HG03103 (cell line): ENCODE results near the gene VSIG8.

Experiments
- ATAC-seq: cut with Tn5 transposase; IDR thresholded peaks from one replicate; pipeline ENCODE4 v1.9.1; 2021; ENCODE audit warnings: low read depth; ENCODE audit not compliant: unreplicated experiment

The VSIG8 gene

GRCh38 chr1:159831412-159832141 is 30.9 kb downstream of the VSIG8 start:
- no peak for ATAC-seq

DNA sequence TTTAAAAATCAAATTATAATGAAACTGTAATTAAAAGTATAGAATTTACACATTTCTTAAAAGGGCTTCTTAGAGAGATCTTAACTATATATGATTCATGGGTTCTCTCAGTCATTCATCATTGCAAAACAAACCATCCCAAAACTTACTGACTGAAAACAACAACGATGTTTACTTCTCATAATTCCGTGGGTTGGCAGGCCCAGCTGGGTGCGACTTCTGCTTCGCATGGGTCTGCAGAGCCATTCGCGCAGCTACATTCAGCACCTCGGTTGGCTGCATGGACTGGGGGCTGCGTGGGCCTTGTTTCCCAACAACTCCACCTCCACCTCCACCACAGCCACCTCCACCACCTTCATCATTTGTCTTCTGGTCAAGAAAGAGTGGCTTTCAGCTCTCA is 31.7 kb downstream of the VSIG8 start:
- no peak for ATAC-seq

- ATAC-seq: no peak
Observed at GRCh38 chr1:159829822-159830465, 32.5 kb downstream of the VSIG8 start.

DNA sequence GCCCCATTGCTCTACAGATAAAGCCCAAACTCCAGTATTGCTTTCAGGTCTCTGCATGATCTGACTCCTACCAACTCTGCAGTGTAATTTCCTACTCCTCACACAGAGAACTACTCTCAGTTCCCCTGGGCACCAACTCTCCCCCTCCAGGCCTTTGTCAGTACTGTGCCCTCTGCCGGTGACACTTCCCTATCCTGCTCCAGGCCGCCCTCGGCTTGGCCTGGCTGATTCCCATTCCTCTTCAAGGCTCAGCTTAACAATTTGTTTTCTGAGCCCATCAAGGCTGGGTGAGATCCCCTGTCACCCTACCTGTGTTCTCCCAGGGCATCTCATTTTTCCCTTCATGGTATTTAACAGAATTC is 33.2 kb downstream of the VSIG8 start:
- ATAC-seq: peak; percentile 78

DNA sequence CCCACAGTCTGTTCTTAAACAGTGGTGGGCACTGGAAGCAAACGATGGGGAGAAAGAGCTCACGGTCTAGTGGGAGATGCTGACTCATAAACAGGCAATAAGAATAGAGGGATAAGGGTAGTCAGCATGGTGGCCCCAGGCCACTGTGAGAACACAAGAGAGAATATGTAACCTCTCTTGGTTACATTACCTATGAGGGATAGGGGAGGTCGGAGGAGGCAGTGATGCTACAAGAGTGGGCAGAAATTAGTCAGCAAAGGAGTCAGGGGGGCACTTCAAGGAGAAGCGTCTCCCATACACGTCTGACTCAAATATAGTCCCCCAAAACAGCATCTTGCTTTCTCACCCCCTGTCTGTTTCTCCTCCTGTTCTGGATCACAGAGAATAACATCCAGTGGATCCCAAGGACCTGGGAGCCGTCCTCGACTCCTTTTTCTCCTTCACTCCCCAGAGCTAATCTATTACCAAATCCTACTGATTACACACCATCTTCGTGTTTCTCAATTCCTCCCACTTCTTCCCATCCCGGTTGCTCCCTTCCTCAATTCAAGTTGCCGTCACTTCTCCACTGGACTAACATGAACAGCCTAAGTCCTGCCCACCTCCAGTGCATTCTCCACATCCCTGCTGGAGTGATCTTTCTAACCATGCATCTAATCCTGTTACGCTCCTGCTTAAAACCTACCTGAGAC is 33.7 kb downstream of the VSIG8 start:
- no peak for ATAC-seq

- ATAC-seq: no peak
Observed at GRCh38 chr1:159828176-159828575, 34.3 kb downstream of the VSIG8 start.

GRCh38 chr1:159827549-159827948 is 34.9 kb downstream of the VSIG8 start:
- ATAC-seq: no peak

- no peak for ATAC-seq
Observed at GRCh38 chr1:159827102-159827490, 35.4 kb downstream of the VSIG8 start.

GRCh38 chr1:159826441-159827101 is 35.9 kb downstream of the VSIG8 start, which contains the start of gene SLAMF8:
Gene SLAMF8, plus strand, starts transcription at chr1:159826873. Its CDS starts 26 bp downstream, at chr1:159826899.
- ATAC-seq: no peak

DNA sequence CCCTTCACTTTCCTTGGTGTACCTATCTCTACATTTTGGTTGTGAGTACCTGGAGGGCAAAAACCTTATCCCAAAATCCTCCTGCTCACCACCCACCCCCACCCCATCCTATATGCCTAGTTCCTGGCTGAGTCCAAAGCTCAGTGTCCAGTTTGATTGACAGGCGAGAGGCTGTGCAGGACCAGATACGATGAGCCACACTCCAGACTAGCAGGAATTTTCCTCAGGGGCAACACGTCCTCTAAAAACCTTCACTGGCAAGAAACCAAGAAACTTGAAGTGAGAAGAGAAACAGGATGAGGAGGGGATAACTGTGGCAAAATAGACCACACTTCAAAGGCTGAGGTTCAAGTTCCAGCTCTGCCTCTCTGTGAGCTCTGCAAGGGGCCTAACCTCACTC is 36.9 kb downstream of the VSIG8 start:
- no peak for ATAC-seq

- no peak for ATAC-seq
Observed at GRCh38 chr1:159823406-159823805, 39.1 kb downstream of the VSIG8 start.

DNA sequence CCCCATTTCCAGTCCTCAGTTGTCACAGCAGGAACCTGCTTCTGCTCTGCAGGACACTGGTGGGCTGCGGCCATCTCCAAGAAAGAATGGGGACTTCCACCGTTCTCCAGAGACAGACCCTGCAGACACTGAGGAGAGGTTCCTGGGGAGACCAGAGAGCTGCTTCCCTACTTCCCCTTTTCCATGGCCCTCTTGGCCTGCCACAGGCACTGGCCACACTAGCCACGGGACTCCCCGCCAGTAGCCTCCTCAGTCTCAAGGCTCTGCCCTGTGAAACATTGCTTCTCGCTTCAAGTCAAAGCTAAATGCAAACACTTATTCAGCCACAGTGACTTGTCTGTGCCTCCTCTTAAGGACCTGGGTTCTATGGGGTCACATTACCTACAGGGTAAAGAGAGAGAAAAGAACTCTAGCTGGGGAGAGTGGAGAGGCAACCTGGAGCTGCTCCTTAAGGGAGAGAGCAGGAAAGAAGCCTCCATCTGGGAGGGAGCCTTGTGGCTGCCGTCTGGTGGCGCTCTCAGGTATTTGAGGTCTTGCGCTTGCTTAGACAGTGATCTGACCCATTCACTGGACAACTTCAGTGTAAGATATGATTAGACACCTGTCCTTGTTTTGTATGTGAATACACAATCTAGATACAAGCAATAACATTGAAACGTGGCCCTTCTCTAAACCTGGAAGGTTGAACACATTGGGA is 41.1 kb downstream of the VSIG8 start:
- no peak for ATAC-seq

DNA sequence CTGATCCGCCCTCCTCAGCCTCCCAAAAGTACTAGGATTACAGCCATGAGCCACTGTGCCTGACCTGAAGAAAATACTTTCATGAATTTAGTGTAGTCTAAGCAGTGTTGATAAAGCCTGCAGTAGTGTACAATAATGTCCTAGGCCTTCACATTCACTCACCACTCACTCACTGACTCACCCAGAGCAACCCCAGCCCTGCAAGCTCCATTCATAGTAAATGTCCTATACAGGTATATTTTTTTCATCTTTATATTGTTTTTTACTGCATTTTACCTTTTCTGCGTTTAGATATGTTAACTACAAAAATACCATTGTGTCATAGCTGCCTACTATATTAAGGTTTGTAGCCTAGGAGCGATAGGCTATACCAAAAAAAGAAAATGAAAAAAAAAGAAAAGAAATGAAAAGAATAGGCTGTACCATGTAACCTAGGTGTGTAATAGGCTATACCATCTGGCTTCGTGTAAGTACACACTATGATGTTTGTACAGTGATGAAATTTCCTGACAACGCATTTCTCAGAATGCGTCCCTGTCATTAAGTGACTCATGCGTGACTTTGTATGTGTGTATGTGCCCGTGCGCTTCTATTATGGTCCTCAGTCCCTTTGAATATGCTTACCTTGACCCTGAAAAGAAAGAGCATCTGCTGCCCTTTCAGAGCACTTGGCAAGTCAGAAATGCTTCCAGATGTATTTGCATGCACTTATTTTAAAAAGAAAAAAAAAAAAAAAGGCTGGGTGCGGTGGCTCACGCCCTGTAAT is 45.0 kb downstream of the VSIG8 start:
- ATAC-seq: no peak

DNA sequence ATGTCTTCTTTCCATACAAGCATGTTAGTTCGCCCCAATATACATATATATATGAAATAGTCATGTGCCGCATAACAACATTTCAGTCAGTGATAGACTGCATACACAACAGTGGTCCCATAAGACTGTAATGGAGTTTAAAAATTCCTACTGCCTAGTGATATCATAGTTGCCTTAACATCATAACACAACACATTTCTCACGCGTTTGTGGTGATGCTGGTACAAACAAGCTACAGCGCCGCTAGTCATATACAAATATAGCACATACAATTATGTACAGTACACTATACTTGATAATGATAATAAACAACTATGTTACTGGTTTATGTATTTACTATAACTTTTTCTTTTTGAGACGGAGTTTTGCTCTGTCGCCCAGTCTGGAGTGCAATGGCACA is 46.5 kb downstream of the VSIG8 start:
- ATAC-seq: no peak

DNA sequence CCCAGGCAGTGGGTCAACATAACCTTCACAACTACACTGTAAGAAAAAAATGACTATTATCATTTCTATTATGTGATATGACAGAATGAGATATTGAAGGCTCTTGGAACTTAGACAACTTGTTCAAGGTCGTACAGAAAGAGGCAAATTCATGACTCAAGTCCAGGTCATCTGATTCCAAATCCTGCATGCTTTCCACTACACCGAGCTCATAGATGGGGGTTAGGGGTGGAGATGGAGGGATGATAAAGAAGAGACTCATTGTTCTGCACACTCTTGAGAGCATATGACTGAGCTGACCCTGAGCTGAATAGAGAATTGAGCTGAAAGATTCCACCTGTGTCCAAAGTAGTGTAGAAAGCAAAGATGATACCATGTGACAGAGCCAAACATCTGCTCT is 57.5 kb downstream of the VSIG8 start:
- no peak for ATAC-seq
